SIG-M5 (cell line): Measurements from ENCODE around the gene CLDN22.
"Not testable (repeated sequence)": the region's sequence is repeated elsewhere in the genome, so short reads cannot be mapped to it uniquely, and the experiment has no call there.

Experiments
- DNase-seq: peaks from one replicate; lab custom pipeline; 2025; lab: John Stamatoyannopoulos, UW

The CLDN22 gene

DNA sequence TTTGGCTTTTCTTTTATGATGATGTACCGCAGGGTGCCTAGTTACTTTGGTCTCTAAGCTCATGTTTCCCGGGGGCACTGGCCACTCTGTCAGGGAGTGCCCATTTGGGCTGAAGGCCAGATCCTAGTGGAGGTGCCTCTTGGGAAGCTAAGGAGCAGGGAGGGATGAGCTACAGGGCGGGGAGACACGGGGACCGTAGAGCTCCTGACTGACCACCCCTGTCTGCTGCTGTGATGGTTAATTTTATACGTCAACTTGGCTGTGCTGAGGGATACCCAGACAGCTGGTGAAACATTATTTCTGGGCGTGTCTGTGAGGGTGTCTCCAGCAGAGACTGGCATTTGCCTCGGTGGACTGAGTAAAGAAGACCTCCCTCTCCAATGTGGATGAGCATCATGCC is 27.1 kb upstream of the CLDN22 start:
- no peak for DNase-seq

DNA sequence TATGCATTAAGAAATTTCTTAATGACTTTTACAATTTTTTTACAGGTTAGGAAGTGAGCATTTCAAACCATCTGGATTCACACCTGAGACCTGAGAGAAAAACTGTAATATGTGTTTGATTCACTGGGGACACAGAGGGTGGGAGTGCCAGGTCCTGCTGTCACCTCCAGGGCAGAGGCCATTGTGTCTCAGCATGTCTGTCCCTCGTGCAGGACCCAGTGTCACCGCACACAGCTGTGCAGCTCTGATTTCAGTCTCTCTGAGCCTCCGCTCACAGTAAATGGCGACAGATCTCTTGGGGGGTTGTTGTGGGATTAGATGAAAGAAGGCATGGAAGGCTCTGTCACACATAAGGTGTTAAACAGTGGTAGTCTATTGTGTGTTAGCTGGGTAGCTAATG is 25.2 kb upstream of the CLDN22 start:
- DNase-seq = no peak

DNA sequence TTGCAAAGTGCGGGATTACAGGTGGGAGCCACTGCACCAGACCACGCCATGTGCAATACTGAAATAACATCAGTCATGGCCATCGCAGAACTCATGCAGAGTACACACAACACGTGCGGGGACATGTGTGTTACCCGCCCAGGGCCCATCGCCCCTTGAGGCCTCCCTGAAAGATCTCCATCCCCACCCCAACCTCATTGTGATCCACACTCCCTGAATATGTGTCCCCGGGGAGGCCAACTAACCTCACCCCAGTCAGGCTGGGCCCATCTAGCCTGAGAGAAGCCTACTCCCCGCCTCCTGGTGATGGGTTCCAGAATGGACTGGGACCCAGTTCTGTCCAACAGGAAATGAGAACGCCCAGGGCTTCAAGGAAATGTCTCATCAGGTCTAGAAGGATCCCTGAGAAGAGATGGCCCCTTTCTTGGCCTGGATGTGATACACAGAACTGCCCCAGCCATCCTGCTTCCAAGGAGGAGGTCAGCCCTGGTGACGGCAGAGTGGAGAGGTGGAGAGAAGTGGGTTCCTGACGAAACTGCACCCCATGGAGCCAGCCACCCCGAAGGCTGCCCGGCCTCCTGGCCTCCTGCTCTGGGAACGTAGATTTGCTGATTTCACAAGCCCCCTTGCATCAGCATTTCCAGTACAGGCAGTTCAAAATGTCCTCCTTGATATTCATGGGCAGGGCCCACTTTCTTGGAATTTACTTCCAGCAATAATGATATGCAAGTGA is 24.6 kb upstream of the CLDN22 start:
- DNase-seq = no peak

DNA sequence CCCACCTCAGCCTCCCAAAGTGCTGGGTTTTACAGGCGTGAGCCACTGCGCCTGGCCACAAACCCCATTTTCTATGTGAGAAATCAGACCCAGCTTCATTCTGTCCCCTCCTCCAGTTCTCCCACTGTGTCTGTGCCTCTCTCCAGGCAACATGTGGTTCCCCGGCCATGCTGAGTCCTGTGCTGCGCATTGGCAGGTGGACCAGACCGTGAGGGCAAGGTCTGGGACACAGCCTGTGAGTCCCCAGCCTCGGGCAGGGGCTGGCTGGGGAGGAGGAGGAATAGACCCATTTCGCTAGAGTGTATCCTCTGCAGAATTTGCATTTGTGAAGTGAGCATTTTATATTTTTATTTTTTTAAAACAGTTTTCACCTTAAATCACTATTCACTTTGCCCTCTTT is 23.7 kb upstream of the CLDN22 start:
- DNase-seq = no peak

DNA sequence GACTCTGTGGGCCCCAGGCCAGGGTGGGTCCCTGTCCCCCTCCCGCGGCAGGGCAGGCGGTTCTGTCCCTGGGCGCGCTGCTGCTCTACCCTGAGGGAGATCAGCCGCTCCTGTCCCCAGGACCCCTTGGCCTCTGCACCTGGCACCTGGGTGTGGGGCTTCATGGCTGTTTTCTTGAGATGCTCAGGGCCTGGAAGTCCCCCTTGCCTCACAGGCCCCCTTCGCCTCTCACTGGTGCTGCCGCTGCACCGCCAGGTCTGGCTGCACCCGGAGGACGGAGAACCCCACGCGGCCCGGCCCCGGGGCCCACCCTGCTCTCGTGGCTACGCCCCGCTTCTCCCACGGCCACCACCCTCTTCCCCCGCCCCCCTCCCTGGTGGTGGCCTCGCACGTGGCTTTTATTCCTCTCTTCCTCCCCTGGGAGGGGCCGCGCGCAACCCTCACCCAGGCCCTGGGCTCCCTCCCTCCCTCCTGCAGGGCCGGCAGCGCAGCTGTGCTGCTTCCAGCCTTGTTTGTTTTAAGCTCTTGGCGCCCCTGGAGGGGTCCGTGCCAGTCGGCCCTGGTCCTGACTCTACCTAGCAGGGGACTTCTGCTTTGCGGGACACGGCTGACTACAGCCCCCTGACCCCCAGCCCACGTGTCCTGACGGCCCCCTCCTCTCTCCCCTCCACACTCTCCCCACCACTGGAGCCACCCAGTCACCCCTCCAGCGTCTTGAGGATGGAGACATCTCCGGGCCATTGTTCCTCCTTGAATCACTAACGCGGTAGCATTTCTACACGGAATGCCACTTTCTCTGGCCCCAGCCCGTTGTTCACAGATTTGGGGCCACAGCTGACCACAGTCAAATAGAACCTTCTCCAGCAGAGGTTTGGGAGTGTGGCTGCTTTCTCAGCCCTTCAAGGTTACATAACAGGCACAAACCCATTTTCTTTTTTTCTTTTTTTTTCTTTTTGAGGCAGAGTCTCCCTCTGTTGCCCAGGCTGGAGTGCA is 22.8 kb upstream of the CLDN22 start:
- no peak for DNase-seq

- no peak for DNase-seq
Observed at GRCh38 chr4:183337833-183338232, 17.8 kb upstream of the CLDN22 start.

DNA sequence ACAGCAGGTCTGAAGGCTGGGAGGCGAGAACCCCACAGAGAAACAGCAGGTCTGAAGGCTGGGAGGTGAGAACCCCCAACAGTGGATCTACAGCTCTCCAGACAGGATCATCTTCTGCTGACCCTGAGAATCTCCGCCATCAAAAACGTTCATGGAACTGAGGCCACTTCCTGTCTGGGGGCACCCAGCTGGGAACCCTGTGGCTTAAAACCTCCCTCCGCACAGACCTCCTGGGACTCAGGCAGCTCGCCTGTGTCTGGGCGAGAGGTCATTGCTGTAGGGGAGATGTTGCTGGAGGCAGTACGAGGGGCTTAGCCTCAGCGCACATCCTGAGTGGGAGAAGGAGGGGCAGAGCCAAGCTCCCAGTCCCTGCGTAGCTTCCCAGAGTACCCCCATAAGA is 17.3 kb upstream of the CLDN22 start:
- no peak for DNase-seq

DNA sequence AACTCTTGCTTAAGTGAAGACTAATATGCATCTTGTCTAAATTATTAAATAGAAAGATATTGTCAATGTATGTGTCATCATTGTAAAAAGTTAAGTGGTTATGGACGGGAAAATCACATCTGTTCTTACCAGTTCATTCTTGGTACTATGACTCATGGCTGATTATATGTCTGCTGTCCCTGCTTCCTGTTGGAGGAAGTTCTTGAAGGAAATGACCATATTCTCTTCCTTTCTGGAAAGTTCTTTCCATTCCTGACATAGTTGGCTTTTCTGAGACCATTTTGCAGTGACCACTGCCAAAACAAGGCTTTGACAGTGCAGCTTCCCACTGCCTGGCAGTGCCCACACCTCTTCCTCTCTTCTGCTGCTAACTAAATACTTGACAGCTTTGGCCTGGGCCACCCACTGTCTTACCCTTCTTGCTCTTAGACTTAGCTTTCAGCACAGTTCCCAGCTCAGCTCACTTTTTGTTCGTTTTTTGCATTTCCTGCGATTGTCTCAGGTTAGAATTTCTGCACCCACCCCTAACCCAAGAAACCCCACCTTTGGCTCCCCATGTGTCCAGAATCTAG is 15.4 kb upstream of the CLDN22 start:
- DNase-seq = no peak

DNA sequence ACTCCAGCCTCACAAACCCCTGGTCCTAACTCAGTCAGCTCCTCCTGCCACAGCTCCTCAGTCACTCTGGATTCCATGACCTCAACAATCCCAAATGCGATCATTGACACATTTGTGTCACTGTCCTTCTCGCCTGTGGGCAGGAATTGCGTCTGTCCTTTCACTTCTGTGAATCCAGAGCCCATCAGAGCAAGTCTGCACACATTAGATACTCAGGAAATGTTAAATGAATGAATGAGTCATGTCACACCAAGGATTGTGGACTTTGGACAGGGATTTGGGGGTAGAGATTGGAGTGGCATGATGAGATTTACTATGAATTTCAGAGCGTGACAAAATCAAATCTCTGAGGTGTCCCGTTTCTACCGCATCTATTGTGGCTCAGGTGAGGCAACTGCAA is 13.9 kb upstream of the CLDN22 start:
- DNase-seq = no peak

DNA sequence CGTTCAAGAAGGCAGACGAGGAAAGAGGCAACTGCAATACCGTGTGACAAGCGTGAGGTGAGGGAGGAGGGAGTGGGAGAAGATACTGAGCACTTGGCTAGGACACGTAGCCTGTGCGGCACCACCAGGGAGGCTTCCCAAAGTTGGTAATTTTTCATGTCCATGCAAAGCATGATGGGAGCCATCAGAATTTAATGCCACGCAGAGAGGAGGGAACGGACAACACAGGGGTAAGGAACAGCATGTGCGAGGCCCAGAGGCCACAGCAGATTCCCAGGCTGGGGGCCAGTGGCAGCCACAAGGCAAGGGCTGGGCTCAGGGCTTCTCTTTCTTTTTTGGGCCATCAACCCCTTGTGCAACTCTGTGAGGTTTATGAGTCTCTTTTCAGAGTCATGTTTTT is 13.1 kb upstream of the CLDN22 start:
- DNase-seq = no peak

GRCh38 chr4:183332447-183332846 is 12.4 kb upstream of the CLDN22 start:
- DNase-seq = no peak

DNA sequence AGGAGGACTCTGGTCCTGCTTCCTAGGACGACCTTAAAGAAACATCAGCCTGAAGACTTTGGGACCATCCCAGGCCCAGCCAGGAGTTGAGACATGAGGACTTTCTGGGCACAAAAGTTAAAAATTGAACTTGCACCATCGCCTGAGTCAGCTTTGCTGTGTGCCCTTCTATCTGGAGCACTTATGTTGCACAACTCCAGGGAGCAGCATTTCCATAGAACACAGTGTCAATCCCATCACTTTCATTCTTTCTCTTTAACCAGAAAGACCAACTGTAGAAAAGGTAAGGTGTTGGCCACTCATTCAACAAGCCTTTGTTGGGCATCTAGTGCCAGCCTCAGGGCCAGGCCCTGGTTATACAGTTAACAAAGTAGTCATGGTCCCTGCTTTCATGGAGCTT is 10.8 kb upstream of the CLDN22 start:
- DNase-seq = no peak

- no peak for DNase-seq
Observed at GRCh38 chr4:183329954-183330742, 10.1 kb upstream of the CLDN22 start.

DNA sequence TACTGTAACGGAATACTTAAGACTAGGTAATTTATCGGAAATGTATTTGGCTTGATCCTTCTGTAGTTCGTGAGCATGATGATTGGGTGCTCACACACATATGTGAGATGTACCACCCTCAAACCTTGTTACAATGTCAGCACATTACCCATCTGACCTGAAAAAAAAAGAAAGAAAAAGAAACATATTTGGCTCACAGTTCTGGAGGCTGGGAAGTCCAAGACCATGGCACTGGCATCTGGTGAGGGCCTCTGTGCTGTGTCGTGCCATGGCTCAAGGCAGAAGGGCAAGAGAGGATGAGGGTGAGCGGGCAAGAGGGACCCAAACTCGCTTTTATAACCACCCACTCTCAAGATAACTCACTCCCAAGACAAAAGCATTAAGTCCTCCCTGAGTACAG is 9.2 kb upstream of the CLDN22 start:
- DNase-seq = no peak

DNA sequence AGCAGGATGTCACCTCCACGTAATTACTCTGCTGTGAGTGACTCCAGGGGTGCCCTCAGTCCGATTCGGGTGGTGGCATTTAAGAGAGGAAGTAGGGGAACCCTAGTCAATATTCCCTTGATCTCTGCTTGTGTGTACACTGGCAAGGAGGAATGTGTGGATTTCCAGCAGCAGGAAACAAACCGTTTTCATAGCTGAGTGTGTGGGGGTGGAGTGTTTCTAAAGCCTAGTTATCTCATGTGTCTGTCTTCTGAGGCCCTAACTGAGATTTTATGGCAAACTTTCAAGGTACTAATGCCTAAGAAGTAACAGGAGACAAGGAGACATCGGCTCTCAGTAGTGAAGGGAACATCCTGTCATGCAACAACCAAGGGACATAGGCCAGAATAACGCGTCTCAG is 8.8 kb upstream of the CLDN22 start:
- DNase-seq = no peak

GRCh38 chr4:183327827-183328226 is 7.8 kb upstream of the CLDN22 start:
- DNase-seq = no peak

GRCh38 chr4:183326853-183327252 is 6.8 kb upstream of the CLDN22 start:
- no peak for DNase-seq

- DNase-seq = not testable (repeated sequence)
Observed at GRCh38 chr4:183326387-183326786, 6.3 kb upstream of the CLDN22 start.

- DNase-seq = no peak
Observed at GRCh38 chr4:183324619-183325018, 4.5 kb upstream of the CLDN22 start.

DNA sequence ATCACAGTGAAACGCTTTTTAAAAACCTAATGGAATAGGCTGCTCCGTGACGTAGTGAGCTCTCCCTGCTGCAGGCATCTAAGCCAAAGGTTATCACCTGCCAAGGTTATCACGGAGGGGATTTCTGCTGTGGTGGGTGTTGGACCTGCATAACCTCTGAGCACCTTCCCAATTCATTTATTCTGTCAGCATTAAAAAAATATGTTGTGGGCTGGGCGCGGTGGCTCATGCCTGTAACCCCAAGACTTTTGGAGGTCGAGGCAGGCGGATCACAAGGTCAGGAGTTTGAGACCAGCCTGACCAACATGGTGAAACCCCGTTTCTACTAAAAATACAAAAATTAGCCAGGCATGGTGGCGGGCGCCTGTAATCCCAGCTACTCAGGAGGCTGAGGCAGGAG is 4.0 kb upstream of the CLDN22 start:
- DNase-seq = not testable (repeated sequence)

GRCh38 chr4:183323295-183323694 is 3.2 kb upstream of the CLDN22 start:
- no peak for DNase-seq

DNA sequence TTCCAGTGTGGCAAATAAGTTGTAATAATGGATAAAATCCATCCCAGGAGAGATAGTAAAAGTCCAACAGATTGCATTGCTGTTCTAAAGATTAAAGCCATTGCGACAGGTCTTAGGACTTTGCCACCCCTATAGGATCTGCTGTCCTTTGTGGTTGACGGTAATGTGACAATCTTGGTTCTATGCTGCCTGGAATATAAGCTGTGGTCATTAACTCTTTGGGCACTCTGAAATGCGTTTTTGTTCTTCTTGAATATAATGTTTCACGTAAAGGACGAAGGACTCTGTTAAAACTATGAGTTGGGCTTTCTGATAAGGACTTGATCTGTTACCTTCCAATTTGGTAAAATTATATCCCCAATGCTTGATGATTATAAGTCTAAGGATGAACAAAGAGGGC is 2.2 kb upstream of the CLDN22 start, which contains the start of gene CLDN24:
CLDN24 (minus strand) TSS at position 101 of the 400 bp plus-strand sequence; CDS start at position 101, 0 bp downstream.
- no peak for DNase-seq
